Erythroblast (primary cell): ENCODE data around the gene BICC1.

Source experiments
- GATA1 ChIP-seq: IDR thresholded peaks from 2 replicates; pipeline ENCODE4 v1.6.1; 2011; ENCODE audit warnings: low read depth, mild to moderate bottlenecking, control low read depth, low read length, moderate library complexity
- POLR2A ChIP-seq: IDR thresholded peaks from 2 replicates; pipeline ENCODE4 v1.6.1; 2011; ENCODE audit warnings: mild to moderate bottlenecking, low read length

DNA sequence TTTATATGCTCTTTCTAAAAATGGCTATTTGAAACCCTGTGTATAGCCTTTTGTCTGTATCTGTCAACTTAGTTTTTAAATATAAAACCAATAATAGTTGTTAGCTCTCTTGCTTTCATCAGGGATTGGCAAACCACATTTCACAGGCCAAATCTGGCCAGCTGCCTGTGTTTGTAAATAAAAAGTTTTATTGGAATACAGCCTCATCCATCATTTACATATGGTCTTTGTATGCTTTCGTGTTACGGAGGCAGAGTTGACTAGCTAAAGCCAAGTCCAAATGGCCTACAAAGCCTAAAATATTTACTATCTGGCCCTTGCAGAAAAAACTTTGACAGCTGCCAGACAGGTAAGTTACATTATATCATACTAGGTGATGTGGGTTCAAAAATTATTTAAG, 235.0 kb downstream of the BICC1 start:
- no peak for TF ChIP-seq POLR2A
- no peak for TF ChIP-seq GATA1
